PC-9 (cell line): Measurements from ENCODE around the gene DLG2. TPM values are rescaled to one million over a fixed set of nuclear protein-coding genes. Genes with fewer than 3 reads are reported as not detected.

Experiments used
- BruUV-seq: library from RNA; stranded (reverse); fragments of 400-500 nt; replicated peaks from 2 replicates; lab custom pipeline; 2021; lab: Mats Ljungman, UMichigan
- CTCF ChIA-PET: fragments of 300-600 bp; sonication (Branson Sonifier 250); formaldehyde crosslinking; loops from one replicate; lab custom pipeline; 2022; ENCODE audit warnings: antibody characterized with exemption; lab: Charles Lee
- POLR2A ChIA-PET: fragments of 300-600 bp; sonication (Branson Sonifier 250); formaldehyde crosslinking; loops from one replicate; lab custom pipeline; 2022; ENCODE audit warnings: antibody characterized with exemption; ENCODE audit not compliant: unreplicated experiment; lab: Charles Lee
- DNase-seq, 2 experiments: peaks; one replicate each; pipeline versions ENCODE4 v3.0.0 to v3.0.0-alpha.2; 2015 to 2022; ENCODE audit warnings: mixed read lengths in 1 of 2
- H2AFZ ChIP-seq: fragments of 200-600 bp; sonication (generic); 2 replicates; pipeline ENCODE4 v1.8.1; 2017; ENCODE audit warnings: antibody characterized with exemption
- H3F3A ChIP-seq: fragments of 200-600 bp; sonication (generic); 2 replicates; pipeline ENCODE4 v1.8.1; 2017; ENCODE audit warnings: antibody characterized with exemption, mild to moderate bottlenecking, low read depth; ENCODE audit not compliant: insufficient read depth
- H3K27ac ChIP-seq: fragments of 200-600 bp; sonication (generic); 2 replicates; pipeline ENCODE4 v1.6.1; 2016; ENCODE audit warnings: mixed run types
- H3K27me3 ChIP-seq: fragments of 200-600 bp; sonication (generic); 2 replicates; pipeline ENCODE4 v1.6.1; 2016; ENCODE audit warnings: low read depth, mixed run types; ENCODE audit not compliant: insufficient read depth
- H3K36me3 ChIP-seq: fragments of 200-600 bp; sonication (generic); 2 replicates; pipeline ENCODE4 v1.6.1; 2016; ENCODE audit warnings: low read depth, mixed run types
- H3K4me1 ChIP-seq: fragments of 200-600 bp; sonication (generic); replicated peaks from 2 replicates; pipeline ENCODE4 v1.6.1; 2016; ENCODE audit warnings: mixed run types; ENCODE audit not compliant: insufficient read depth
- H3K4me2 ChIP-seq: fragments of 200-600 bp; sonication (generic); 2 replicates; pipeline ENCODE4 v1.6.1; 2017; ENCODE audit warnings: mixed run types
- H3K4me3 ChIP-seq: fragments of 200-600 bp; sonication (generic); 2 replicates; pipeline ENCODE4 v1.6.1; 2016; ENCODE audit warnings: mixed run types
- H3K79me2 ChIP-seq: fragments of 200-600 bp; sonication (generic); 2 replicates; pipeline ENCODE4 v1.6.1; 2017; ENCODE audit warnings: low read depth, mixed run types
- H3K9me2 ChIP-seq: fragments of 200-600 bp; sonication (generic); 2 replicates; pipeline ENCODE4 v1.8.1; 2017; ENCODE audit warnings: mild to moderate bottlenecking; ENCODE audit not compliant: insufficient read depth
- H3K9me3 ChIP-seq: fragments of 200-600 bp; sonication (generic); 2 replicates; pipeline ENCODE4 v1.8.1; 2016; ENCODE audit warnings: low read depth; ENCODE audit not compliant: insufficient read depth
- H4K20me1 ChIP-seq: fragments of 200-600 bp; sonication (generic); 2 replicates; pipeline ENCODE4 v1.8.1; 2017; ENCODE audit not compliant: insufficient read depth
- CTCF ChIP-seq: fragments of 200-600 bp; sonication (generic); conservative IDR thresholded peaks from 2 replicates; pipeline ENCODE4 v1.6.1; 2017; ENCODE audit warnings: mixed run types, antibody characterized with exemption, mild to moderate bottlenecking, moderate library complexity
- EZH2 ChIP-seq: fragments of 200-600 bp; sonication (generic); IDR thresholded peaks from 2 replicates; pipeline ENCODE4 v1.8.0; 2017; ENCODE audit warnings: antibody characterized with exemption, low read depth
- intact Hi-C: fragments of 100-400 bp; cut with micrococcal nuclease; formaldehyde crosslinking; loops from one replicate; pipeline ENCODE4 v1.10.0; 2022; ENCODE audit not compliant: unreplicated experiment
- total RNA-seq: library from RNA; stranded (reverse); gene quantifications from 2 replicates; pipeline ENCODE4 v1.2.3, GENCODE V29; 2021

Gene DLG2
- total RNA-seq, 1 experiment from 2014 or later = 6.4 TPM

GRCh38 chr11:85483861-85484260 is 143.3 kb downstream of the DLG2 start:
- DNase-seq = no peak
- H3K4me3 ChIP-seq = no peak overlapping the region
- H3K27me3 ChIP-seq = no peaks in the 10 kb centered on the region
- H3K9me2 ChIP-seq = no peaks in the 10 kb centered on the region
- no peak overlapping the region for H2AFZ ChIP-seq
- no TSS peak for BruUV-seq
- CTCF ChIA-PET = no interaction called here
- no peaks in the 10 kb centered on the region for H4K20me1 ChIP-seq
- no peak overlapping the region for H3K27ac ChIP-seq
- no peaks in the 10 kb centered on the region for H3K79me2 ChIP-seq
- H3K4me1 ChIP-seq = no peaks in the 10 kb centered on the region
- POLR2A ChIA-PET = no interaction called here
- no peak for TF ChIP-seq CTCF
- TF ChIP-seq EZH2 = no peak
- intact Hi-C loops = no loop called here
- H3F3A ChIP-seq = no peaks in the 10 kb centered on the region
- H3K9me3 ChIP-seq = no peaks in the 10 kb centered on the region
- no peaks in the 10 kb centered on the region for H3K36me3 ChIP-seq
- H3K4me2 ChIP-seq = no peak overlapping the region

DNA sequence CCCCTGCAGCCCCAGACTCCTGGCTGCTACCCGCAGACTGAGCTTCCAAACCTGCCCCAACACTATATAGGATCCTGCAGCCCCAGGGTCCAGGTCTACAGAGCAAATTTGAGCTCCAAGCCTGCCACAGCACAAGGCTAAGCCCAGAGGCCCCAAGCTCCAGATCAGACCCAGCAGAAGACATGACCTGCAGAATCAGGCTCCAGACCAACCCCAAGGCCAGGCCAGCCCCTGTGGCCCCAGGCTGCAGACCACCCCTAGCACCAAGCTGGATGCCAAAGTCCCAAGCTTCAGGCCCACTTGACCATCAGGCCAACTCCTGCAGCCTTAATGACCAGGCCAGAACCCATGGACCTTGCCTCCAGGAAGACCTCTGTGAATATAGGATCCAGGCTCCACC is 145.3 kb downstream of the DLG2 start:
- H2AFZ ChIP-seq = no peak overlapping the region
- CTCF ChIA-PET = interaction anchor here (0.6 kb wide), 1 partner anchor 52 kb away, joined by 4 read pairs; no protein-coding TSS in a partner anchor

GRCh38 chr11:85475660-85476517 is 151.3 kb downstream of the DLG2 start:
- no peaks in the 10 kb centered on the region for H4K20me1 ChIP-seq
- DNase-seq = no peak
- no peaks in the 10 kb centered on the region; the same call in 1 of the 2 replicates for H3K9me2 ChIP-seq
- no peaks in the 10 kb centered on the region for H3K27me3 ChIP-seq
- no peaks in the 10 kb centered on the region for H3K4me1 ChIP-seq
- BruUV-seq = no TSS peak
- H3K9me3 ChIP-seq = no peaks in the 10 kb centered on the region
- intact Hi-C loops = no loop called here
- H3K36me3 ChIP-seq = no peaks in the 10 kb centered on the region
- no peak overlapping the region for H2AFZ ChIP-seq
- no peak for TF ChIP-seq CTCF
- TF ChIP-seq EZH2 = no peak
- H3K4me2 ChIP-seq = no peak overlapping the region
- ChIA-PET CTCF (no interaction called here), POLR2A (interaction anchor here (0.9 kb wide), 1 partner anchor 573 kb away, joined by 10 read pairs; no protein-coding TSS in a partner anchor)
- no peak overlapping the region for H3K27ac ChIP-seq
- no peaks in the 10 kb centered on the region for H3K79me2 ChIP-seq
- no peaks in the 10 kb centered on the region for H3F3A ChIP-seq
- no peak overlapping the region for H3K4me3 ChIP-seq

More for the DNA sequence above, 145.3 kb downstream of the DLG2 start:
- Histone ChIP-seq H3K9me2 (no peaks in the 10 kb centered on the region), H4K20me1 (no peaks in the 10 kb centered on the region), H3K4me1 (no peaks in the 10 kb centered on the region), H3K36me3 (no peaks in the 10 kb centered on the region), H3K9me3 (no peaks in the 10 kb centered on the region), H3K27me3 (no peaks in the 10 kb centered on the region), H3K4me3 (no peak overlapping the region), H3K79me2 (no peaks in the 10 kb centered on the region), H3F3A (no peaks in the 10 kb centered on the region), H3K27ac (no peak overlapping the region), H3K4me2 (no peak overlapping the region)
- POLR2A ChIA-PET = no interaction called here
- DNase-seq = no peak
- intact Hi-C loops = no loop called here
- no TSS peak for BruUV-seq
- TF ChIP-seq CTCF = no peak
- no peak for TF ChIP-seq EZH2
